Spleen (tissue), 11 donors: ENCODE results near the gene RYR3. TPM values are rescaled to one million over a fixed set of nuclear protein-coding genes. Genes with fewer than 3 reads are reported as not detected.

Source experiments
- DNase-seq: peaks from one replicate; pipeline ENCODE4 v3.0.0-alpha.2; 2020
- H3K27ac ChIP-seq, 8 donors: fragments of 200-600 bp; sonication (generic) in 7 of 8; 1 replicate in 4 of 8; 2 replicates in 4 of 8; pipeline versions ENCODE4 v1.5.0 to v1.8.0; 2016 to 2021; ENCODE audit warnings: inconsistent platforms in 4 of 8, mild to moderate bottlenecking in 4 of 8, moderate library complexity in 1 of 8
- H3K27me3 ChIP-seq, 7 donors: fragments of 200-600 bp; sonication (generic) in 6 of 7; replicated peaks in 1 of 7; 1 replicate in 4 of 7; 2 replicates in 3 of 7; pipeline versions ENCODE4 v1.5.0 to v1.8.0; 2016 to 2021; ENCODE audit warnings: inconsistent platforms in 3 of 7, mild to moderate bottlenecking in 1 of 7
- H3K36me3 ChIP-seq, 6 donors: fragments of 200-600 bp; sonication (generic) in 5 of 6; 1 replicate in 4 of 6; 2 replicates in 2 of 6; pipeline versions ENCODE4 v1.5.0 to v1.8.0; 2016 to 2021; ENCODE audit warnings: inconsistent platforms in 2 of 6
- H3K4me1 ChIP-seq, 6 donors: fragments of 200-600 bp; sonication (generic) in 5 of 6; 1 replicate in 3 of 6; 2 replicates in 3 of 6; pipeline versions ENCODE4 v1.5.0 to v1.8.0; 2016 to 2021; ENCODE audit warnings: inconsistent platforms in 3 of 6
- H3K4me3 ChIP-seq, 8 donors: fragments of 200-600 bp; sonication (generic) in 7 of 8; 1 replicate in 4 of 8; 2 replicates in 4 of 8; pipeline versions ENCODE4 v1.5.0 to v1.8.0; 2016 to 2021; ENCODE audit warnings: inconsistent platforms in 4 of 8, mild to moderate bottlenecking in 4 of 8, moderate library complexity in 2 of 8
- H3K9me3 ChIP-seq, 8 donors: fragments of 200-600 bp; sonication (generic) in 7 of 8; 1 replicate in 4 of 8; 2 replicates in 4 of 8; pipeline versions ENCODE4 v1.5.0 to v1.8.0; 2016 to 2021; ENCODE audit warnings: inconsistent platforms in 4 of 8
- POLR2A ChIP-seq, 3 donors: fragments of 450-650 bp; IDR thresholded peaks; one replicate each; pipeline ENCODE4 v1.5.1; 2017; ENCODE audit warnings: antibody characterized with exemption in 3 of 3, mild to moderate bottlenecking in 1 of 3
- POLR2AphosphoS5 ChIP-seq, 3 donors: sonication (generic); formaldehyde crosslinking; IDR thresholded peaks; one replicate each; pipeline ENCODE4 v1.5.1; 2017; ENCODE audit warnings: antibody characterized with exemption in 3 of 3
- WGBS, 5 donors: extraction: QIAGEN DNeasy Blood & Tissue Kit in 3 of 5; methylation state at CpG; one replicate each; pipeline versions ENCODE4 v1.1.5 to v1.1.7; 2013 to 2018; 5-methylcytosine and 5-hydroxymethylcytosine counted together
- intact Hi-C: fragments of 100-400 bp; cut with DNase I; formaldehyde crosslinking; loops from one replicate; pipeline ENCODE4 v1.15.0; 2023; ENCODE audit warnings: low total_unique reads
- polyA plus RNA-seq, 3 donors: library from polyadenylated mRNA; stranded (reverse); fragments of 200-250 nt; gene quantifications; one replicate each; pipeline ENCODE4 v1.2.1, GENCODE V29; 2013
- total RNA-seq, 7 donors: library from RNA; depleted of rRNA in 3 of 7; stranded (reverse); fragments of >200 nt in 3 of 7; fragmentation: NEBNext Ultra II Directional in 4 of 7; extraction: Animal tissue kit (Norgen Biotek cat#: 25700) in 4 of 7; gene quantifications; one replicate each; pipeline versions ENCODE4 v1.1.0 to v1.2.1, GENCODE V29; 2016 to 2021
- TF ChIP-seq, protein P1 (sequence below), 11 experiments: fragments of 200-600 bp in 7 of 11; fragments of 450-650 bp in 4 of 11; sonication (generic) in 4 of 11; IDR thresholded peaks in 8 of 11; conservative IDR thresholded peaks in 3 of 11; 1 replicate in 7 of 11; 2 replicates in 4 of 11; pipeline versions ENCODE4 v1.4.0 to v1.8.0; 2016 to 2021; ENCODE audit warnings: antibody characterized with exemption in 11 of 11, inconsistent platforms in 4 of 11, mild to moderate bottlenecking in 1 of 11
- donor health status: healthy with polysubstance abuse.
- donor health status: DM: no; HTN: no; CAD: no; lungs with moderate emphysema.
- donor health status: DM: no; HTN: no; CAD: no.
- donor health status: Bipolar disorder and iron deficiency.
- donor health status: healthy.
- donor health status: DM: no; HTN: no; CAD: no.
- donor health status: DM: yes; HTN: yes; CAD: no.

The RYR3 gene
- total and polyA plus RNA-seq, 10 donors: 0.11 to 5.9 (median 1.3) TPM

DNA sequence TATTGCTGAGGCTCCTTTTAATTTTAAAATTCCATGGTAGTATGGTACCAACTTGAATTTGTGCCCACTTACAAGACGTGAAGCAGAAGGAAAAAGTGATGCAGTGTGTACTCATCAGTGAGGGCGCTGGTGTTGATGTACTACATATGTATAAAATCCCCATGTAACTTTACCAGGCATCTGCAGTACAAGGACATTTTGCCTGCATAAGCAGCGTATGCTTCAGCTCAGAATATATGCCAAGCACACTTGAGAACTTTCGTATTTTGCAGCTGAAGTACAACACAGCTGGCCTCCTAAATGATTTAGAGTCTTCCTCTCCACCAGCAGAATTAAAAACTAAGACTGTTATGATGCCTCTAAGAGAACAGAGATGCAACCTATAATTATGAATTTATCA lies 108.9 kb downstream of the RYR3 start:
- Histone ChIP-seq H3K36me3 (no peaks in the 10 kb centered on the region), H3K9me3 (no peaks in the 10 kb centered on the region), H3K27me3 (peaks cover 0 to 9% (median 0%) of the 10 kb centered on the region in 7 donors), H3K4me1 (peaks cover 0 to 5% (median 0%) of the 10 kb centered on the region in 6 donors), H3K4me3 (no peak overlapping the region), H3K27ac (no peak overlapping the region)
- no peak for DNase-seq
- intact Hi-C loops: loop anchor here (10.0 kb wide), 1 partner anchor 55 kb away; no protein-coding TSS in a partner anchor
- TF ChIP-seq POLR2A (IDR thresholded peaks at IDR 0.05) (no peak), POLR2AphosphoS5 (IDR thresholded peaks at IDR 0.05) (no peak)
- TF ChIP-seq, protein P1, sequence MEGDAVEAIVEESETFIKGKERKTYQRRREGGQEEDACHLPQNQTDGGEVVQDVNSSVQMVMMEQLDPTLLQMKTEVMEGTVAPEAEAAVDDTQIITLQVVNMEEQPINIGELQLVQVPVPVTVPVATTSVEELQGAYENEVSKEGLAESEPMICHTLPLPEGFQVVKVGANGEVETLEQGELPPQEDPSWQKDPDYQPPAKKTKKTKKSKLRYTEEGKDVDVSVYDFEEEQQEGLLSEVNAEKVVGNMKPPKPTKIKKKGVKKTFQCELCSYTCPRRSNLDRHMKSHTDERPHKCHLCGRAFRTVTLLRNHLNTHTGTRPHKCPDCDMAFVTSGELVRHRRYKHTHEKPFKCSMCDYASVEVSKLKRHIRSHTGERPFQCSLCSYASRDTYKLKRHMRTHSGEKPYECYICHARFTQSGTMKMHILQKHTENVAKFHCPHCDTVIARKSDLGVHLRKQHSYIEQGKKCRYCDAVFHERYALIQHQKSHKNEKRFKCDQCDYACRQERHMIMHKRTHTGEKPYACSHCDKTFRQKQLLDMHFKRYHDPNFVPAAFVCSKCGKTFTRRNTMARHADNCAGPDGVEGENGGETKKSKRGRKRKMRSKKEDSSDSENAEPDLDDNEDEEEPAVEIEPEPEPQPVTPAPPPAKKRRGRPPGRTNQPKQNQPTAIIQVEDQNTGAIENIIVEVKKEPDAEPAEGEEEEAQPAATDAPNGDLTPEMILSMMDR (IDR thresholded peaks at IDR 0.05 in 8 of 11, conservative IDR thresholded peaks at IDR 0.05 in 3 of 11): no peak
- WGBS, 5 donors: 48 to 77% (median 69%) methylated on average over 4 of the region's 4 CpGs

DNA sequence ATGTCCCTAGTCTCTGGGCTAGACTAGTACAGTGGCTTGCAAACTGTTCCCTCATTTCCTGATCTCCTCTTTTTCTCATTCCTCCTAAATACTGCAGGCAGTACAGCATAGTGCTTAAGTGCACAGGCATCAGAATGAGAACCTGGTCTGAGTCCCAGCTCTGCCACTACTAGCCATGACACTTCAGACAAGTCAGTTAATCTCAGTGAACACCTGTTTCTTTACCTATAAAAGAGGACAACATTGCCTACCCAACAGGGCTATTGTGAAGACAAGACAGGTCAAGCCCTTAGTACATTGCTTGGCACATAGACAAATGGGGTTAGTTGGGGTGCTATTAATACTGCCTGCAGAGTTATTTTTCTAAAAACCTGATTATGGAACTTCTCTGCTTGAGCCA lies 113.3 kb downstream of the RYR3 start:
- H3K27ac ChIP-seq: no peak overlapping the region
- intact Hi-C loops: no loop called here
- DNase-seq: no peak

DNA sequence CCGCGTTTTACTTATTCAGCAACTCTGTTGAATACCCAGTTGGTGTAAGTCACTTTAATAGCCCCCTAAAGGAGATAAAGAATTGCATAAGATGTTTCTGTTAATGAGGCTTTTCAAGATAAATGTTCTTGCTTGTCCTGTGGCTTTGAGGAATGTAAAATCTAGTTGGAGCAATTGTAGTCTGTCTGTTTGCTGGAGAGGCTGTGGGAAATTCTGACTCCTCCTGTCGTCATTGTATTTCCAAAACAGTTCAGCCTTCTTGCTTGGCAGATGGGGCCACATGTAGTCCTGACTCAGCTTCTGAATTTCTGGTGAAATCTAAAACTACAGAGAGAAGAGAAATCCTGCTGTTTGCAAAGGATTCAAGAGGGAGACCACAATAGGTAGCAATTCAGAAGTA lies 114.4 kb downstream of the RYR3 start:
- Histone ChIP-seq H3K36me3 (no peaks in the 10 kb centered on the region), H3K9me3 (peaks cover 0 to 7% (median 0%) of the 10 kb centered on the region in 8 donors), H3K4me3 (no peak overlapping the region), H3K4me1 (peaks cover 0 to 6% (median 0%) of the 10 kb centered on the region in 6 donors), H3K27ac (no peak overlapping the region), H3K27me3 (peaks cover 0 to 6% (median 0%) of the 10 kb centered on the region in 7 donors)
- TF ChIP-seq, protein P1 (IDR thresholded peaks at IDR 0.05 in 8 of 11, conservative IDR thresholded peaks at IDR 0.05 in 3 of 11): no peak
- peak in 1 of 3 donors; percentile 60 for TF ChIP-seq POLR2AphosphoS5 (IDR thresholded peaks at IDR 0.05)
- TF ChIP-seq POLR2A (IDR thresholded peaks at IDR 0.05): no peak
- 64 to 79% (median 76%) methylated on average over 3 of the region's 3 CpGs for WGBS, 5 donors
- intact Hi-C loops: no loop called here
- DNase-seq: no peak

More for the DNA sequence above, 113.3 kb downstream of the RYR3 start:
- Histone ChIP-seq H3K9me3 (peaks cover 0 to 7% (median 0%) of the 10 kb centered on the region in 8 donors), H3K4me3 (no peak overlapping the region), H3K4me1 (peaks cover 0 to 6% (median 0%) of the 10 kb centered on the region in 6 donors), H3K36me3 (no peaks in the 10 kb centered on the region), H3K27me3 (peaks cover 0 to 6% (median 0%) of the 10 kb centered on the region in 7 donors)
- TF ChIP-seq POLR2AphosphoS5 (IDR thresholded peaks at IDR 0.05) (no peak), POLR2A (IDR thresholded peaks at IDR 0.05) (no peak)
- TF ChIP-seq, protein P1 (IDR thresholded peaks at IDR 0.05 in 8 of 11, conservative IDR thresholded peaks at IDR 0.05 in 3 of 11): no peak

DNA sequence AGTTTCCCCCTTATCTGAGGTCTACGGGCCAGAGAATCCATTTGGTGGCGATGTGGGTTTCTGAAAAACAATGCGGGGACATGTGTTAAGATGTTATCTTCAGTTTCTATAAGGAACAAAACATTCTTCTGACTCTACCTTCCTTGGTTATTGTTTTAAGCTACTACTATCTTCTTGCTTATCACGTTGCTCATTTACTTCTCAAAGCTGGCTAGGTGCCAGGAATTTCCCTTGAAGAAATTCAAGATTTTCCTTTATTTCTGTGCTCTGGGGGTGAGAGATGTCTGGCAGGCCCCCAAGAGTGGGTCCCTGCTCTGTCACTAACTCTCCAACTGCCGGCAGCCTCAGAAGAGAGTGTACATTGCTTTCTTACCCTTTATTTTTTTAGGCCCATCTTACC lies 119.8 kb downstream of the RYR3 start:
- intact Hi-C loops: no loop called here
- Histone ChIP-seq H3K27me3 (peaks cover 0 to 3% (median 0%) of the 10 kb centered on the region in 7 donors), H3K4me1 (no peaks in the 10 kb centered on the region), H3K9me3 (peaks cover 0 to 7% (median 0%) of the 10 kb centered on the region in 8 donors), H3K27ac (no peak overlapping the region), H3K4me3 (no peak overlapping the region), H3K36me3 (no peaks in the 10 kb centered on the region)
- TF ChIP-seq POLR2AphosphoS5 (IDR thresholded peaks at IDR 0.05): no peak
- TF ChIP-seq, protein P1 (IDR thresholded peaks at IDR 0.05 in 8 of 11, conservative IDR thresholded peaks at IDR 0.05 in 3 of 11): no peak
- WGBS, 5 donors: 75 to 86% (median 78%) methylated on average over 5 of the region's 5 CpGs
- no peak for DNase-seq
